Right forelimb (tissue), 1 donor: Measurements from ENCODE around the gene BRCA1.
"Not testable (repeated sequence)": the region's sequence is repeated elsewhere in the genome, so short reads cannot be mapped to it uniquely, and the experiment has no call there.

Source experiments
- DNase-seq: peaks from one replicate; pipeline ENCODE4 v3.0.0-alpha.2; 2018

The BRCA1 gene

GRCh38 chr17:43000894-43001293 lies 124.3 kb downstream of the BRCA1 start:
- DNase-seq = not testable (repeated sequence)

GRCh38 chr17:42999003-42999525 lies 126.1 kb downstream of the BRCA1 start:
- DNase-seq = no peak

- DNase-seq = peak; percentile 98
These were observed 126.9 kb downstream of the BRCA1 start, which contains the start of gene RPL27 for GRCh38 chr17:42997984-42998938. RPL27 (plus strand) TSS chr17:42998419; CDS start chr17:42998751, 332 bp downstream.

GRCh38 chr17:42997390-42997983 lies 127.7 kb downstream of the BRCA1 start:
- DNase-seq = no peak
